Measurements from ENCODE around the gene COMMD1.

The COMMD1 gene

DNA sequence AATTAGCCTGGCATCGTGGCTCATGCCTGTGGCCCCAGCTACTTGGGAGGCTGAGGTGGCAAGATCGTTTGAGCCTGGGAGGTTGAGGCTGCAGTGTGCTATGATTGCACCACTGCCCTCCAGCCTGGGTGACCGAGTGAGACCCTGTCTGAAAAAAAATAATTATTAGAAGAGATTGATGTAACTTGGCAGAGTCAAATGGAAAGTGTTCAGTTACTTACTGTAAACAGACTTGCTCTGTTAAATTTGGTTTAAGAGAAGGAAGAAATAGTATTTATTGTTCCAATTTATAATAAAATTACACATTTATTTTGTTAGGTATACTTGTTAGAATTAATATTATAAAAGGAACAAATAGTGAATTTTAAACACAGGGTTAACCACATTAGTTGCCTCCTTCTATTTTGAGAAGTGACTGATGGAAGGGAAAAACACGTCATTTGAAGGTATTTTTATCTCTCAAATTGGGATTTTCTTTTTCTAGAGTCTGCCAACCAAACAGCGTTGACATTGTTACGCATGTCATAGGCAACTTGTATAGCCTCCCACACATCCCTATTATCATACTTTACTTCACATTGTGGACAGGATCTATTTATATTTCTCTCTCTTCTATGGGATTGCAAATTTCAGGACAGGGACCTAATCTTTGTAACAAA lies 171.6 kb downstream of the COMMD1 start:
- DNase-seq: no peak

DNA sequence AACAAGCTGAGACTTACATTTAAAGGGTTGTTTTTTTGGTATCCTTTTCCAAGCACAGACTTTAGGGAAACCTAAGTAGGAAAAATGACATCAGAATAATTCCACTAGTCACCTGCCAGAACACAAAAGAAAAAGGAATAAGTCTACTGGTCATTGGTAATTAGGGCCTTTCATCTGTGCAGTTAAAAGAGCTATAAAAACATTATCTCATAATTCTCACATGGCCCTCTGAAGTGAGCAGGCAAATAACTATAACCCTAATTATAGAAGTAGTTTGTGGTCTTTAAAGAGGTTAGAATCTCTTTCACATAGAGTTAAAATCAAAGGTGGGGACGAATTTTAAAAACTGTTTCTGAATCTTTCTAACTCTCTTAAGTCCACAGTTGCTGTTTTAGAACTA lies 179.3 kb downstream of the COMMD1 start:
- DNase-seq: no peak

DNA sequence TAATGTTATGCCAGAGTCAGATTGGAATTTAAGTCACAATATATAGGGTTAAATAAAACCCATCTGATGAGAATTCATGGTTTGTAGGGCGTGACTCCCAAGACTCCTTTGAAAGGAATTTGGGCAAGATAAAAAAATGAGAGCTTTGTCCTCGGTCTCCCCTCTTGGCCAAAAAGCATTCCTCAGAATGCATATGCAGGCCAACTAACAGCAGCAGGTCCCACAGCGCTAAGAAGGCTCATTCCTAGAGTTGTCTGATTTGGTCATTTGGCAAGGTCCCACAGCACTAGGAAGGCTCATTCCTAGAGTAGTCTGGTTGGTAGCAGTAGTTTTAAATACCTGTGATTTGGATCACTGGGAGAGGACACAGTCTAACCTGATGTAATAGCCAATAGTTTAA lies 184.2 kb downstream of the COMMD1 start:
- DNase-seq: no peak

DNA sequence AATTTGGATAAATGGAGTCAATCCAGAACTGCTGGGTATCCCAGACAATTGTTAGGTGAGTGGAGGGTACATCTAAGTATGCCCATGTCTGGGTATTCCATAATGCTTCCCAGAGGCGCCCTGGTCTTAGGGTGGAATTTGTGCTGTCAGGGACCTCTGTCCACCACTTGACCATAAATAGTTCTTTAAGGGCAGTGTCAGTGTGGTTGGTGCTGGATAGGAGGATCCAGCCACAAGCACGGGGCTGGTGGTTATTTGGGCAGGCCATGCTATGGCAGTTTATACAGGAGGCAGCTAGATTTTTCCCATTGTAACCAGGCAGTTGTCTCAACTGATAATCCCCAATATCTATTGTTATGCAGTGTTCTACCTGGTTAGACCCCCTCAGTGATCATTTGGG lies 186.0 kb downstream of the COMMD1 start:
- DNase-seq: no peak

DNA sequence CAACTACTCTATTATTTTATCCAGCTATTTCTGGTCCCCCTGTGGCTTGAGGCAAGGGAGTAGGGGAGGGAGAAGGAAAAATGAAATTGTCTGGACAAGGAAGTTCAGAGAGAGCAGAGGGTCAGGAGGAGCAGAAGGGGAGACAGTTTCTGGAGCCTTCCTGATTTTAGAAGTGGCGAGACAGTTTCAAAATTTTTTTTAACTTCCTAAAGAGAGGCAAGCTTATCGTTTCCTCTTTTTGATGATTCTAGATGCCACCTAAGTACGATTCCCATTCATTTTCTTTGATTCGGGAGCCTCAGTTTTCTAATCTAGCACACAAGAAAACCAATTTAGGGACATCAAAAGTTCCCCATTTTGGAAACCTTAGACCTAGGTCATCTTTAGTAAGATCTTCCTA lies 193.6 kb downstream of the COMMD1 start:
- DNase-seq: no peak

DNA sequence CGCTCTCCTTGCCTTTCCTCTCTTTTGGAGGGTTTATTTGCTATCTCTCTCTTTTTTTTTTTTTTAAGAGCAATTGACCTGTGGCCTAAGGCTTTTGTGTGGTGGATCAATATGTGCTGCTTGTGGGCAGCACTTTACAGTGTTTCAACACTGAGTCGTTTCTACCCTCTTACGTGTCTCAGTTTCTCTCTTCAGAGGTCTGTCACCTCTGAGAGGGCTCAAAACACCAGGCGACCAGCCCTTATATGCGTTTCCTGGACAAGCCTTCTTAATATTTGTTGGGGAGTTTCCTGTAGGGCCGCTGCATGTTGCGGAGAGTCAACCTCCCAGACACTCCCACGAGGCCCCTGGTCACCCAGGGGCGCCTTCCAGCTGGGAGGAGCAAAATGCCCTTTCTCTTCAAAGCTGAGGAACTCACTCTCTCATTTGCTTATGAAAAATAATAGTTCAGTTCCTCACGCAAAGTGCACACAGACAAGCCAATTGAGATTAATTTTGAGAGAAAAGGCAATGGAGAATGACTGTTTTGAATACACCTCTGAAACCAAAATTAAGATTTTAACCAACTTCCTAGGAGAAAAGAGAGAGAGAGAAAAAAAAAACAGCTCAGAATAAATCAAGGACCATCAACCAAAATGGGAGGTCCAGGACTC lies 194.2 kb downstream of the COMMD1 start:
- DNase-seq: no peak

DNA sequence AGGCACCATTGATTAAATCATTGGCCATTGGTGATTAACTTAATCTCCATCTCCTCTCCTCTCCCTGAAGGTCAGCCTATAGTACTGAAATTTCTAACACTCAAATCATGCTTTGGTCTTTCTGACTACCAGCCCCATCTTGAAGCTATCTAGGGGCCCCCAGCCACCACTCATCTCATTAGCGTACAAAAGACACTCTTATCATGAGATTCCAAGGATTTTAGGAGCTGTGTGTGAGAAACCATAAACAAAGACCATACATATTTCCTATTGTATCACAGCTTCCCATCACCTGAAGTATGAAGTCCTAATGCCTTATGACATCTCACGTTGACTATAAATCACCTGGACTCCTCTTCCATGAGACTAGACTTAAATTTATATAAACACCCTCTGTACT lies 196.4 kb downstream of the COMMD1 start:
- DNase-seq: no peak

DNA sequence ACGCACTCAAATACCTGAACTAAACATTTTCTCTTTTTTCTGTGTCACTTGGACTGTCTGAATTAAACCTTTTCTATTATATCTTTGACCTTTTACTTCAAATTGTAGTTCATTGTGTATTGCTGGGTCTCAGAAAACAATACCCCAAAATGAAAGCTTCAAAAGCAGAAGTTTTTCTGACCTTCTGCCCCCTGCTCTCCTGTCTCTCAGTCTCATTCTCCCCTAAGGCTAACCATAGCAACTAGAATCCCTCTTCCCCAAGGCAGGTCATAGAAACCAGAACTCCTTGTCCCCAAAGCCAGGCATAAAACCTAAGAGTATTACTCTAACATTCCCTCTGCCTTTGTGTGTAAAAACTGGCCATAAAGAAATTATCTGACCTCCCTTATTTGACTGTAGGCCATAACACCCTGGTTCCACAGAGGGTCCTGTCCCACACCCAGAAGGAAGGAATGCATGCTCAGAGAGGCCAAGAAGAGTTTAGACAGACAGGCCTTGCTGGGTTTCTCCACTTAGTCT lies 197.0 kb downstream of the COMMD1 start:
- no peak for DNase-seq

DNA sequence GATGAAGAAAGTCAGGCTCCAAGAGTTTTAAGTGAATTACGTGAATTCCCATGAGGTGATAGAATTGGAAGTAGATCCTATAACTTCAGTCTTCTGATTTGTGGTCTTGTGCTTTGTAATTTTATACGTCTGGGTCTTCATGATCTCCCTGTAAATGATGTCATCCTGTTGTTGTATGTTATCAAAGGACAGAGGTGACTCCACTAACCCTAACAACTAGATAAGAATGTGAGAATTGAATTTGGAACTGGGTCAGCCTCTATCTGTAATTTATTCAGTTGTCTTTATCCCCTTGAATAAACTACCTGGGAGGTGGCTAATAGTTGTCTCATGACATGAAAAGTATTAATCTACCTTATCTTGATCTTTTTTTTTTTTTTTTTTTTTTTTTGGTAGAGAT lies 204.1 kb downstream of the COMMD1 start:
- no peak for DNase-seq

DNA sequence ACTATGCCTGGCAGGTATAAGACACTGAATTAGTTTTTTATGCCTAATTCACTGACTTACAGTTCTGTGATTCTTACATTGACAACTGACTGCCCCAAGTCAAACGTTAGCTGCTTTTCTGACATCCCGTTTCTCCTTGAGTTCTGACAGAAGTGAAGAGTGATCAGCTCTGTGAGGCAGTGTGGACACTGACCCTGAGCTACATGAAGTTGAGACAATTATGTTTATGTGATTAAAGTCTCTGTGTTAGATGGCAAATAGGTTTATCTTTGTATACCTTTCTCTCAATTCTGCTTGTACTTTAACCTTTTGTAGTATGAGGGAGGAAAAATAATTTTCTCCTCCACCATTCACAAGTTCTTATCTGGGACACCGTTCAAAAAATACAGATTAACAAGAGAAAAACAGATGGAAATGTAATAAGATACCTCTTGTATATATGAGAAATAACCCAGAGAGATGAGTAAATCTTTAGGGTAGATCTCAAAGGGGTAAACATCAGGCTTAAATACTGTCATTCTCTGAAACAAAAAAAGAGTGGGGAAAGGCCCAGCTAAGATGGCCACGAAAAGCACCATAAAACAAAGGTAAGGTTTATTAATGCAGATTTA lies 205.0 kb downstream of the COMMD1 start:
- no peak for DNase-seq

DNA sequence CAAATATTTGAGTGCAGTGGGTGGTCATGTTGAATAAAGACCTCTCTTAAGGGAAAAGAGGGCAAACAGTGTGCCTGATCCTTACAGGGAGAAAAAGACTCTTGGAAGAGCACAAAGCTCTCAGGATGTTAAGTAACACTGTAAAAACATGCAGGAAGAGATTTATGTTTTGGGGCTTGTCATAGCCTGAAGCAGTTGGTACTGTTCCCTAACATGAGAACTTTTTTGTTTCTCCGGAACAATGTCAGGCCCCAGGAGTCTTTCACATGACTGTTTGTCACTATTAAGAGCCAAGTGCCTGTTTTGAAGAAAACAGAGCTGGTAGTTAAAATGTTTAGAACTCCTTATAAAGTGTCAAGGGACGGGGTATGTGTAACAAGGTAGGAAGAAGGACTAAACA lies 206.7 kb downstream of the COMMD1 start:
- DNase-seq: no peak

DNA sequence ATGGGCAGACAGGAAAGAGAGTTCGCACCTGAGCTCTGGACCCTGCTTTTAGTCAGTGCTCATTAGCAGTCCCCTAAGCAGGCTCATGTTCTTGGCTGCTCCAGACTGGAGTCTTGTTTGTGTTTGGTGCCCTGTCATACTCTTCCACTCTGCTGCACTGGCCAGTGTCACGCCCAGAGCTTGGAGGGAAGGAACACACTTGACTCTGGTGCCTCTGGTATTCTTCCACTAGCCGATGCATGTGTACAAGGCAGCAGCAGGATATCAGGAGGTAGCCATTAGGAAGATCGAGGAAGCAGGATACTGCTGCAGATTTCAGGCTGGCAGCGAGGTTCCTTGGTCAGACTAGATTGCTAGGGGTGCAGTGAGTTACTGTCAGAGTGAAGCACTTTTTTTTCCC lies 209.1 kb downstream of the COMMD1 start:
- no peak for DNase-seq

DNA sequence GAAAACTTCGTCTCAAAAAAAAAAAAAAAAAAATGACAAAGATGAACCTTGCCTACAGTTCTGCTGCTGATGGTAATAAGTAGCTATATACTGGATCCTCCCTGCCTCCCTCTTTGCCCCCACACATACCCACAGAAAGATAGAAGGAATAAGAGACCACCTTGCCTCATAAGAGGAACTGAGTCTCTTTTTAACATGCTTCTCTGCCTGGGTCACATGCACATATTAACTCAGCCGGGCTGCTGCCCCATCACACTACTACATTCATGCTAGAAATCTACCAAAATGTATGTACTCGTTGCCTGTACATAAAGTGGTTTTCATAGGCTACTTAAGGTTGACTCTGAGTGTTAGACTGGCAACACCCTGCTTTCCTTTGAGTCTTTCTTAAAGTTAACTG lies 211.5 kb downstream of the COMMD1 start:
- DNase-seq: no peak

DNA sequence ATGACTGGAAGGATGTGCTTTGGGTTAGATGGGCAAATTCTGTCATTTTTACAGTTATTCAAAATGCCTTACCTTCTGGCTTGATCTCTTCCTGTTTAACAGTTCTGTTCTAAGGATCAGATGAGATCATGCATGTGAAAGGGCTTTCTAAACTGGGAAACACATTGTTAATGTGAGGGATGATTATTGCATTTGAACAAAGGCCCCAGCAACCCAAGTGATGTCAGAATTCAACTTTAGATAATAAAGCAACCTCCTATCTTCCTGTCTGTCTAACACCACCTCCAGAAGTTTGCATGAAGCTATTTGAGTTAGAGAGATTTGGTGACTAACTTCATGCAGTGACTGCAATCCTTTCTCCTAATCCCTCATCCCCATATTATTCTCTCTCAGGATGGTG lies 212.7 kb downstream of the COMMD1 start:
- no peak for DNase-seq

DNA sequence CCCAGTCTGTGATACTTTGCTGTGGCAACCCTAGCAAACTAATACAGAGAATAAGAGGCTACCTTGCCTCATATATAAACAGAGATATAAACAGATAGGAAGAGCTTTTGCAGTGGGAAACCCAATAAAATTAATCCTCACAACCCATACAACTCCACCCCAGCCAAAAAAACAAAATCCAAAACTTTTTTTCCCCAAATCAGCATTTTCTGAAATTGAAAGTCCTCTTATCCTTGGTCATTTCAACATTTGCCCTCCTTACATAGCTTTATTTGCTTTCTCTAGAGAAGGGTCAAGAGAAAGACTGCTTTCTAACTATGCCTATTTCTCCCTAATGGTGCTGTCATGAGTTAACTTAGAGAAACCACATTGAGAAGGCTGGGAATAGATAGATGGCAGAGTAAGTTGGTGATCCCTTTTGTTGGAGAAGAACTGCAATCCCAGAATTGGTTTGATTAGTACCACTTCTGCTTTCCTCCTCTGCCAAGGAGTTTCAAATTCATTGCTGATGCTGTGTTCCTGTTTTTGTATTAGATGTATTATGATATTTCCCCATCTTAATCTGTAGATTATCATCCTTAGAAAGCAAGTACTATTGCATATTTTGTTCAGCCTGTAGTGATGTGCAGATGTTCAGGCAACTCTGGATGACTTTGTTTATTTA lies 214.0 kb downstream of the COMMD1 start:
- DNase-seq: no peak

DNA sequence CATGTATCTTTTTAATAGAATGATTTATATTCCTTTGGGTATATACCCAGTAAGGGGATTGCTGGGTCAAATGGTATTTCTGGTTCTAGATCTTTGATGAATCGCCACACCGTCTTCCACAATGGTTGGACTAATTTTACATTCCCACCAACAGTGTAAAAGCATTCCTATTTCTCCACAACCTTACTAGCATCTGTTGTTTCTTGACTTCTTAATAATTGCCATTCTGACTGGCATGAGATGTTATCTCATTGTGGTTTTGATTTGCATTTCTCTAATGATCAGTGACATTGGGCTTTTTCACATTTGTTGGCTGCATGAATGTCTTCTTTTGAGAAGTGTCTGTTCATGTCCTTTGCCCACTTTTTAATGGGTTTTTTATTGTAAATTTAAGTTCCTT lies 220.8 kb downstream of the COMMD1 start:
- peak in 1 of 5 experiments; percentile 7 for DNase-seq

DNA sequence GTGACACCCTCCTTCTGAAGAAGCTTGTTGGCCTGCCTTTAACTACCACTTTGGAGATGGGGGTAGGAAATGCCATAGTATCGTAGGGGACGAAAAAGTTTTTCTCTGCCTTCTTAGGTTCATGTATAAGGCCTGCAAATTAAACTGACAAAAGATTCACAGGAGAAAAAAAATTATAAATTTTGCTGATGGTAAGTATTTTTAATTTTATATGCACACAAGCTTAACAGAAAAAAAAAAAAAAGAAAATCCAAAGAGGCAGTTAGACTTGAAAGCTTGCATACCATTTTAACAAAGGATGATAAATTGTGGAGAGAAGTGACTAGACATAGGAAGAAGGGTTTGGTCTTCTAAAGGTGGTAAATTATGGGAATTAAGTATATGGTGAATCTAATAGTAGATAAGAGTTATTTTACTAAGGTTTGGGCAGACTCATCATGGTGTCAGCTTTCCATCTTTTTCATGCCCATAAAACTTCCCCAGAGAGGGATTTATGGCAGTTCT lies 227.9 kb downstream of the COMMD1 start:
- DNase-seq: no peak

DNA sequence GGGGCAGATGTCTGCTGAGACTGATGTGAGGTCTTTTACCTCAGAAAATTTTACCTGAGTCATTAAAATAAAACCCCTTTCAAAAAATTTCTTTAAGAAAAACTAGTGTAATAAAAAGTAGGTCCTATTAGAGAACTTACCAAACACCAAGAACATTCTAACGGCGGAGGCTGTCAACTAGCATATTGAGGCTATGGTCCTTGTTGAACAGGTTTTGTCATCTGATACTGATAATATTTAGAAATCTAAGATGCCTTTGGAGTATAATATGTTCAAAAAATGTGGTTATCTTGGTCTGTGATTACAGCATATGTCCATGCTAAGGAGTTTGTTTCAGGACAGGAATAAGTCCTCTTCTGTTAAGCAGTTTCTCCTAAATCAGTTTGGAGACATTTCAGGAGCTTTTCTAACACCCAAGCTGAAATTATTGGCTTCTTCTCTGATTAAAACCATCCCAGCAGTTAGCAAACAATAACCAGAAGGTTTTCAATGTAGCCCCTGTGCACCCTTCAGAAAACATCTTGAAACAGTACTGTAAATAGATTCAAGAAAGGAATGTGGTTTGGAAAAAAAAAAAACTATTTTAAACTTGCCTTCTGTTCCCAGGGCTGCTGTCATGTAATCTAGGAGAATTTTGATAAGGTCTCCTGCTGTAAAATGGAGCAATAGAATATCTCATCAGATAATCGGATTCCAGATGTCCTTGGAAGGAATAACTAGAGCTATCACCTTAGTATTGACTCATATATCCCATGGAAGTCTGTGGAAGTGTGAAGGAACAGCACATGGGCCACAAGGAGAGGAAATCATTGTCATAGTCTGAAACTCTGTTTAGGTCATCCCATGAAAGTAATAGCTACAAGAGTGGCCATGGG lies 231.7 kb downstream of the COMMD1 start:
- no peak for DNase-seq

DNA sequence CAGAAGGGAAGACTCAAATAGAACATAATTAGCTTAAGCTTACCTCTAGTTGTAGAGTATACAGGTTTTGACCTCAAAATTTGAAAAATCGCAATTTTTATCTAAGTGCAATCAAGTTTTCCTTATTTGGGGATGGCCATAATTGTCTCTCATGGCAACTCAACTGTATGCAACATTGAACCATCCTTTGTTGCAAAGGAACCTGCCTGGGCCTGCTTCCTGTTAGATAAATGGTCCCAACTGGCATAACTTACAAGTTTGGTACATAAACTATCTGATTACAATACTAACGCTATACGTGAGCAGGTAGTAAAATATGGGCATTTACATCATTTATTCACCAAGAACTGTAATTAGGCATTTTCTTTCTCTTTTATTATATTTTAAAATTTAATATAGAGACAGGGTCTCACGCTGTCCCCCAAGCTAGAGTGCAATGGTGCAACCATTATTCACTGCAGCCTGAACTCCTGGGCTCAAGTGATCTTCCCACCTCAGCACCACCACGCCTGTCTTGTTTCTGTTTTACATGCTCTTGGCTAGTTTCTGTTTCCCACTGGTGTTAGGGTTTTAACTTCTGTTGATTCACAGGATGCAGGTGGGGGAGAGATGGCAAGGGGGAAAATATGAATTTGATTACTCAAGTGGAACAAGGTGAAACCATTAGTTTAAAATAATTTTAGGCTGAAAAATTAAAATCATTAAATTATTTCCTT lies 235.1 kb downstream of the COMMD1 start:
- peak in 1 of 5 experiments; percentile 3 for DNase-seq

DNA sequence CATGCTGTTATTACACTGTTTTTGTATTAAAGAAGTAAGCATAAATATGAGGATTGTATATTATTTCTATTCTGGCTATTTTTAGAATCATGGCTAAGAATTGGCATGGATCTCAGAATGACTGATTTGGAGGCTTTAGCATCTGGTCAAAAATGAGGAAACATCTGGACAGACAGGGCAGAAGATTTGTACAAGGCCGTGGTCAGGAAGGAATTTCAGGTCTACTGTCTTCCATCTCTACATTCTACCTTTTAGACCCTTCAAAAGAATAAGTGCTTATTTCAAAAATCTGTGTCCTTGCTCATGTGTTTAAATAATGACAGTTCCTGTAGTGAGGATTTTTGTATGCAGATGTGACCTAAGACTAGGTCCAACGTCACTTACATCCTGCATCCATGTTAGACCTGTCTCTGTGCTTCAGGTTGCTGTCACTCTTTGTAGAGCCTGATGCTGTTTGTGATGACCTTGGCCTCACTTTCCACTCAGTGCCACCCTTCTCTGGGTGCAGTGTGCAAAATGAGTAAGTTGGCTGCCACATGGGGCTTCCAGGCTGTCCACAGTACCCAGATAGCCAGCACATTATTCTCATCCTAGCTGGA lies 235.8 kb downstream of the COMMD1 start:
- DNase-seq: no peak

DNA sequence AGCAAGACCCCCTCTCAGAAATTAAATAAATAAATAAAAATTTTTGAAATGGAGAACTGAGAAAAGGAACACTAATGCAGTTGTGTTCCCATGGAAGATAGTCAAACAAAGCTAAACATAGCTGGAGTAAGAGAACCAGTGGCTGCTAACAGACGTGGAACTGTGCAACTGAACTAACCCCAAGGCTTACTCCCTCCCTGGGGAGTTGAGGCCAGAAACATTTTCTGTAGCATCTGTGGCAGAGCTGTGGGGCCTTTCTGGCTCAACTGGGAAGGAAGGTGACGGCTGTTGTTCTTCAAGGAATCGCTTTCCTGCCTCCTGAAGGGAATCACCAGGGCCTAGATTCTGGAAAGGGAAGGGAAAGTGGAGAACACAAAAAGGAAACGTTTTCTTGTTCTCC lies 236.6 kb downstream of the COMMD1 start:
- no peak for DNase-seq

Measured in T-helper 2 cell (primary cell).